H9 (cell line): ENCODE data around the gene CNGB1. TPM values are rescaled to one million over a fixed set of nuclear protein-coding genes. Genes with fewer than 3 reads are reported as not detected.

Source experiments
- DNase-seq: peaks from one replicate; pipeline ENCODE4 v3.0.0-alpha.2; 2017
- H2AFZ ChIP-seq: one replicate; pipeline ENCODE4 v1.6.1; 2013; ENCODE audit warnings: mild to moderate bottlenecking, low read length, control low read depth, moderate library complexity
- H2AK5ac ChIP-seq: 2 replicates; pipeline ENCODE4 v1.6.1; 2013; ENCODE audit warnings: low read length, control low read depth, mixed read lengths; ENCODE audit not compliant: insufficient read length
- H2BK120ac ChIP-seq: one replicate; pipeline ENCODE4 v1.6.1; 2013; ENCODE audit warnings: low read depth, mild to moderate bottlenecking, low read length, control low read depth, inconsistent platforms; ENCODE audit not compliant: poor library complexity, severe bottlenecking
- H2BK12ac ChIP-seq: 2 replicates; pipeline ENCODE4 v1.6.1; 2013; ENCODE audit warnings: low read length, control low read depth, mixed read lengths, low read depth; ENCODE audit not compliant: insufficient read length
- H2BK15ac ChIP-seq: 2 replicates; pipeline ENCODE4 v1.6.1; 2013; ENCODE audit warnings: low read depth, low read length, control low read depth
- H2BK20ac ChIP-seq: one replicate; pipeline ENCODE4 v1.6.1; 2013; ENCODE audit warnings: low read depth, mild to moderate bottlenecking, low read length, control low read depth, inconsistent platforms; ENCODE audit not compliant: poor library complexity, severe bottlenecking
- H2BK5ac ChIP-seq: 2 replicates; pipeline ENCODE4 v1.6.1; 2013; ENCODE audit warnings: low read length, control low read depth, mixed read lengths; ENCODE audit not compliant: insufficient read length
- H3K14ac ChIP-seq: 2 replicates; pipeline ENCODE4 v1.6.1; 2013; ENCODE audit warnings: low read length, control low read depth; ENCODE audit not compliant: insufficient read depth
- H3K18ac ChIP-seq: 2 replicates; pipeline ENCODE4 v1.6.1; 2013; ENCODE audit warnings: low read depth, mild to moderate bottlenecking, mixed read lengths, low read length, control low read depth; ENCODE audit not compliant: insufficient read length
- H3K23ac ChIP-seq: 2 replicates; pipeline ENCODE4 v1.6.1; 2013; ENCODE audit warnings: low read length, control low read depth, mixed read lengths, low read depth; ENCODE audit not compliant: insufficient read length
- H3K23me2 ChIP-seq: 2 replicates; pipeline ENCODE4 v1.6.1; 2013; ENCODE audit warnings: low read depth, mild to moderate bottlenecking, mixed read lengths, low read length, control low read depth; ENCODE audit not compliant: insufficient read length, poor library complexity, severe bottlenecking
- H3K27ac ChIP-seq: 2 replicates; pipeline ENCODE4 v1.5.1; 2013; ENCODE audit warnings: low read length, control low read depth, mixed read lengths, low read depth; ENCODE audit not compliant: insufficient read length
- H3K27me3 ChIP-seq: 2 replicates; pipeline ENCODE4 v1.6.1; 2013; ENCODE audit warnings: low read length, control low read depth, inconsistent platforms; ENCODE audit not compliant: insufficient read depth
- H3K4ac ChIP-seq: 2 replicates; pipeline ENCODE4 v1.6.1; 2013; ENCODE audit warnings: low read depth, mild to moderate bottlenecking, control low read depth, inconsistent platforms, low read length, moderate library complexity
- H3K4me1 ChIP-seq: 2 replicates; pipeline ENCODE4 v1.6.1; 2013; ENCODE audit warnings: low read length, control low read depth, inconsistent platforms; ENCODE audit not compliant: insufficient read depth
- H3K4me2 ChIP-seq: 2 replicates; pipeline ENCODE4 v1.6.1; 2013; ENCODE audit warnings: low read length, control low read depth, mixed read lengths; ENCODE audit not compliant: insufficient read length, insufficient read depth
- H3K56ac ChIP-seq: 2 replicates; pipeline ENCODE4 v1.6.1; 2013; ENCODE audit warnings: low read depth, mild to moderate bottlenecking, mixed read lengths, low read length, control low read depth; ENCODE audit not compliant: insufficient read length
- H3K79me1 ChIP-seq: 2 replicates; pipeline ENCODE4 v1.6.1; 2013; ENCODE audit warnings: low read depth, mild to moderate bottlenecking, moderate library complexity, low read length, control low read depth, inconsistent platforms; ENCODE audit not compliant: insufficient read depth, poor library complexity, severe bottlenecking
- H3K79me2 ChIP-seq: 2 replicates; pipeline ENCODE4 v1.6.1; 2013; ENCODE audit warnings: low read length, control low read depth, inconsistent platforms; ENCODE audit not compliant: insufficient read depth
- H3K9ac ChIP-seq: 2 replicates; pipeline ENCODE4 v1.6.1; 2013; ENCODE audit warnings: low read length, control low read depth, mixed read lengths; ENCODE audit not compliant: insufficient read length; ENCODE audit errors: extremely low read depth
- H3K9me3 ChIP-seq: one replicate; pipeline ENCODE4 v1.6.1; 2013; ENCODE audit warnings: low read depth, low read length, inconsistent platforms; ENCODE audit not compliant: control insufficient read depth
- H3T11ph ChIP-seq: one replicate; pipeline ENCODE4 v1.6.1; 2013; ENCODE audit warnings: mild to moderate bottlenecking, low read length, control low read depth, inconsistent platforms
- H4K20me1 ChIP-seq: one replicate; pipeline ENCODE4 v1.6.1; 2013; ENCODE audit not compliant: control insufficient read depth, insufficient read length, insufficient read depth
- H4K5ac ChIP-seq: 2 replicates; pipeline ENCODE4 v1.6.1; 2013; ENCODE audit warnings: low read depth, mild to moderate bottlenecking, mixed read lengths, low read length, control low read depth; ENCODE audit not compliant: insufficient read length
- H4K8ac ChIP-seq: replicated peaks from 2 replicates; pipeline ENCODE4 v1.6.1; 2013; ENCODE audit warnings: low read length, control low read depth, mixed read lengths, low read depth; ENCODE audit not compliant: insufficient read length
- H4K91ac ChIP-seq: 2 replicates; pipeline ENCODE4 v1.6.1; 2013; ENCODE audit warnings: low read depth, mild to moderate bottlenecking, moderate library complexity, mixed read lengths, low read length, control low read depth; ENCODE audit not compliant: insufficient read length
- H3K27ac Mint-ChIP-seq, 3 experiments: 2 replicates in 2 of 3; 3 replicates in 1 of 3; pipeline ENCODE4 v1.8.0; 2020 to 2021; ENCODE audit warnings: mixed read lengths in 3 of 3, mild to moderate bottlenecking in 1 of 3, moderate library complexity in 1 of 3
- H3K27me3 Mint-ChIP-seq: 2 replicates; pipeline ENCODE4 v1.8.0; 2021; ENCODE audit warnings: low read depth, mild to moderate bottlenecking, moderate library complexity, mixed read lengths
- H3K36me3 Mint-ChIP-seq, 3 experiments: 2 replicates in 2 of 3; 3 replicates in 1 of 3; pipeline ENCODE4 v1.8.0; 2020 to 2021; ENCODE audit warnings: low read depth in 3 of 3, mixed read lengths in 3 of 3; ENCODE audit not compliant: insufficient read depth in 1 of 3
- H3K4me1 Mint-ChIP-seq, 2 experiments: 2 replicates each; pipeline ENCODE4 v1.8.0; 2020; ENCODE audit warnings: mixed read lengths in 2 of 2
- H3K4me3 Mint-ChIP-seq, 2 experiments: 2 replicates in 1 of 2; 3 replicates in 1 of 2; pipeline ENCODE4 v1.8.0; 2020 to 2021; ENCODE audit warnings: mild to moderate bottlenecking in 2 of 2, mixed read lengths in 2 of 2, moderate library complexity in 1 of 2
- H3K9me3 Mint-ChIP-seq, 2 experiments: 2 replicates in 1 of 2; 3 replicates in 1 of 2; pipeline ENCODE4 v1.8.0; 2020; ENCODE audit warnings: mild to moderate bottlenecking in 2 of 2, mixed read lengths in 2 of 2, moderate library complexity in 1 of 2
- WGBS: extraction: QIAGEN DNeasy Blood & Tissue Kit; methylation state at CpG from one replicate; pipeline ENCODE4 v1.1.7; 2013; ENCODE audit warnings: missing lambda C conversion rate, low lambda C conversion rate, mixed read lengths; ENCODE audit not compliant: insufficient read length; ENCODE audit errors: extremely low coverage; 5-methylcytosine and 5-hydroxymethylcytosine counted together
- total RNA-seq: library from RNA; stranded (reverse); gene quantifications from 2 replicates; pipeline ENCODE4 v1.2.1, GENCODE V29; 2021
- TF ChIP-seq, protein P1 (sequence below): fragments of 200-600 bp; sonication (generic); conservative IDR thresholded peaks from 3 replicates; pipeline ENCODE4 v1.8.0; 2021; ENCODE audit warnings: antibody characterized with exemption, mild to moderate bottlenecking

Gene CNGB1
- total RNA-seq, 1 experiment from 2014 or later = not detected

DNA sequence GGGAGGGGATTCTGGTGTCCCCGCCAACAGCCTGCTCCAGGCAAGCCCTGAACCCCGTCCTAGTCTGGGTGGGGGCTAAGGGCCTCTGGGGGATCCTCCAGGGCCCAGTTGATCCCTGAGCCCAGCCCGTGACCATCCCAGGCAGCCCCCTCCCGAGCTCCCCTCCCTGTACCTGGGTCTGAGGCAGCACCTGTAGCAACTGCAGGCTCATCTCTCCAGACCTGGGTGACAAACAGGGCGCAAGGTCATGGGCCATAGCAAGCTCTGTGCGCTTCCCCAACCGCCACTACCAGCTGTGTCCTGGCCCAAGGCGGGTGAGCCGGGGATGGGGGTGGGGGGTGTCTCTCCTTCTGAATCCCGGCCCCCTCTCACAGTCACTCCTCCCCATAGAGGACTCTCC, 10.6 kb downstream of the CNGB1 start:
- Histone ChIP-seq H2AK5ac (no peak overlapping the region), H3K79me1 (no peaks in the 10 kb centered on the region), H2BK12ac (no peak overlapping the region), H4K5ac (no peak overlapping the region), H2BK15ac (no peak overlapping the region), H3K4ac (no peak overlapping the region), H3K14ac (no peak overlapping the region), H3K9me3 (no peaks in the 10 kb centered on the region), H3K18ac (no peak overlapping the region), H4K8ac (no peak overlapping the region), H2BK20ac (no peak overlapping the region), H2BK120ac (no peak overlapping the region), H3K56ac (no peak overlapping the region), H3K4me1 (no peaks in the 10 kb centered on the region), H3K23me2 (no peaks in the 10 kb centered on the region), H2AFZ (no peak overlapping the region), H3K4me2 (no peak overlapping the region), H3K9ac (no peak overlapping the region), H3K27ac (no peak overlapping the region), H4K91ac (no peak overlapping the region), H3K23ac (no peak overlapping the region), H4K20me1 (no peaks in the 10 kb centered on the region), H2BK5ac (no peak overlapping the region), H3T11ph (no peak overlapping the region), H3K79me2 (no peaks in the 10 kb centered on the region), H3K27me3 (no peaks in the 10 kb centered on the region; the same call in 1 of the 2 replicates)
- H3K36me3 Mint-ChIP-seq = no peaks in the 10 kb centered on the region
- no CpG with 5 or more reads among the region's 10 CpGs for WGBS
- peaks cover 16 to 26% of the 10 kb centered on the region in 2 experiments; a peak in 3 of 4 replicates for H3K4me1 Mint-ChIP-seq
- H3K27ac Mint-ChIP-seq = no peak overlapping the region
- no peaks in the 10 kb centered on the region; the same call in 1 of the 2 replicates for H3K27me3 Mint-ChIP-seq
- H3K4me3 Mint-ChIP-seq = no peak overlapping the region
- TF ChIP-seq, protein P1, sequence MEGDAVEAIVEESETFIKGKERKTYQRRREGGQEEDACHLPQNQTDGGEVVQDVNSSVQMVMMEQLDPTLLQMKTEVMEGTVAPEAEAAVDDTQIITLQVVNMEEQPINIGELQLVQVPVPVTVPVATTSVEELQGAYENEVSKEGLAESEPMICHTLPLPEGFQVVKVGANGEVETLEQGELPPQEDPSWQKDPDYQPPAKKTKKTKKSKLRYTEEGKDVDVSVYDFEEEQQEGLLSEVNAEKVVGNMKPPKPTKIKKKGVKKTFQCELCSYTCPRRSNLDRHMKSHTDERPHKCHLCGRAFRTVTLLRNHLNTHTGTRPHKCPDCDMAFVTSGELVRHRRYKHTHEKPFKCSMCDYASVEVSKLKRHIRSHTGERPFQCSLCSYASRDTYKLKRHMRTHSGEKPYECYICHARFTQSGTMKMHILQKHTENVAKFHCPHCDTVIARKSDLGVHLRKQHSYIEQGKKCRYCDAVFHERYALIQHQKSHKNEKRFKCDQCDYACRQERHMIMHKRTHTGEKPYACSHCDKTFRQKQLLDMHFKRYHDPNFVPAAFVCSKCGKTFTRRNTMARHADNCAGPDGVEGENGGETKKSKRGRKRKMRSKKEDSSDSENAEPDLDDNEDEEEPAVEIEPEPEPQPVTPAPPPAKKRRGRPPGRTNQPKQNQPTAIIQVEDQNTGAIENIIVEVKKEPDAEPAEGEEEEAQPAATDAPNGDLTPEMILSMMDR = no peak
- no peak for DNase-seq
- H3K9me3 Mint-ChIP-seq = no peaks in the 10 kb centered on the region
